ENCODE results near the gene ATXN8OS.
"Not testable (repeated sequence)": the region's sequence is repeated elsewhere in the genome, so short reads cannot be mapped to it uniquely, and the experiment has no call there.

ATXN8OS gene

GRCh38 chr13:70107125-70107497, 515 bp upstream of the ATXN8OS start:
- H3K27ac ChIP-seq, result no peak overlapping the region
- TF ChIP-seq CTCF (IDR thresholded peaks at IDR 0.05) (no peak), ZFX (IDR thresholded peaks at IDR 0.05; ENCODE audit: borderline replicate concordance) (no peak)

- no peak within 1 kb of the TSS for H3K27ac ChIP-seq
- no peak for TF ChIP-seq CTCF (IDR thresholded peaks at IDR 0.05)
- no peak for TF ChIP-seq ZFX (IDR thresholded peaks at IDR 0.05; ENCODE audit: borderline replicate concordance)
Measured at GRCh38 chr13:70108356-70109105, 905 bp downstream of the ATXN8OS start, which contains the start of gene KLHL1. TSS of gene KLHL1 (minus strand) at chr13:70108452. CDS start at chr13:70107699, 753 bp downstream.

GRCh38 chr13:70117338-70117905, 9.8 kb downstream of the ATXN8OS start:
- TF ChIP-seq ZFX (IDR thresholded peaks at IDR 0.05; ENCODE audit: borderline replicate concordance), result no peak
- TF ChIP-seq CTCF (IDR thresholded peaks at IDR 0.05), result no peak
- peak overlapping the region; percentile 15; the same call in 1 of the 2 replicates for H3K27ac ChIP-seq

GRCh38 chr13:70125693-70126092, 18.1 kb downstream of the ATXN8OS start:
- no peak overlapping the region for H3K27ac ChIP-seq
- TF ChIP-seq ZFX (IDR thresholded peaks at IDR 0.05; ENCODE audit: borderline replicate concordance) (no peak), CTCF (IDR thresholded peaks at IDR 0.05) (no peak)

- no peak for TF ChIP-seq ZFX (IDR thresholded peaks at IDR 0.05; ENCODE audit: borderline replicate concordance)
- no peak for TF ChIP-seq CTCF (IDR thresholded peaks at IDR 0.05)
- H3K27ac ChIP-seq, result no peak overlapping the region
Measured at GRCh38 chr13:70128098-70128497, 20.5 kb downstream of the ATXN8OS start.

- H3K27ac ChIP-seq, result not testable (repeated sequence)
Measured at GRCh38 chr13:70142658-70143057, 35.0 kb downstream of the ATXN8OS start.

- no peak for TF ChIP-seq CTCF (IDR thresholded peaks at IDR 0.05)
- TF ChIP-seq ZFX (IDR thresholded peaks at IDR 0.05; ENCODE audit: borderline replicate concordance), result no peak
- H3K27ac ChIP-seq, result no peak overlapping the region
Measured at GRCh38 chr13:70162141-70162540, 54.5 kb downstream of the ATXN8OS start.
